Measurements from ENCODE around the gene ABHD14A.
A peak's percentile ranks its signal among the peaks of the same experiment; 100 is the strongest.
"Not testable (repeated sequence)": the region's sequence is repeated elsewhere in the genome, so short reads cannot be mapped to it uniquely, and the experiment has no call there.

The ABHD14A gene

GRCh38 chr3:51974963-51975851 lies at the start of gene ABHD14A:
Gene ABHD14A, plus strand, starts transcription at chr3:51975064. Its CDS starts 72 bp downstream, at chr3:51975136.
- H3K4me3 ChIP-seq (ENCODE audit: control insufficient read depth, low read depth, low read length) = peak within 1 kb of the TSS; percentile 93
- no peak for TF ChIP-seq CTCF (IDR thresholded peaks at IDR 0.05; ENCODE audit: control insufficient read depth, insufficient read depth, low read depth, low read length, missing control alignments)
- DNase-seq (ENCODE audit: low read depth) = no peak

- H3K4me3 ChIP-seq (ENCODE audit: control insufficient read depth, low read depth, low read length) = no peak overlapping the region
- DNase-seq (ENCODE audit: low read depth) = no peak
- no peak for TF ChIP-seq CTCF (IDR thresholded peaks at IDR 0.05; ENCODE audit: control insufficient read depth, insufficient read depth, low read depth, low read length, missing control alignments)
Observed at GRCh38 chr3:51927061-51927977, 47.5 kb upstream of the ABHD14A start.

GRCh38 chr3:51928438-51928837 lies 46.4 kb upstream of the ABHD14A start:
- TF ChIP-seq CTCF (IDR thresholded peaks at IDR 0.05; ENCODE audit: control insufficient read depth, insufficient read depth, low read depth, low read length, missing control alignments) = no peak
- no peak overlapping the region for H3K4me3 ChIP-seq (ENCODE audit: control insufficient read depth, low read depth, low read length)

GRCh38 chr3:51928981-51929380 lies 45.9 kb upstream of the ABHD14A start:
- H3K4me3 ChIP-seq (ENCODE audit: control insufficient read depth, low read depth, low read length); DNase-seq (ENCODE audit: low read depth): not testable (repeated sequence)

More at GRCh38 chr3:51928438-51928837, 46.4 kb upstream of the ABHD14A start:
- DNase-seq (ENCODE audit: low read depth) = no peak

GRCh38 chr3:51929420-51930003 lies 45.4 kb upstream of the ABHD14A start:
- TF ChIP-seq CTCF (IDR thresholded peaks at IDR 0.05; ENCODE audit: control insufficient read depth, insufficient read depth, low read depth, low read length, missing control alignments) = no peak
- DNase-seq (ENCODE audit: low read depth) = no peak
- no peak overlapping the region for H3K4me3 ChIP-seq (ENCODE audit: control insufficient read depth, low read depth, low read length)

GRCh38 chr3:51930439-51930838 lies 44.4 kb upstream of the ABHD14A start:
- H3K4me3 ChIP-seq (ENCODE audit: control insufficient read depth, low read depth, low read length) = no peak overlapping the region
- no peak for DNase-seq (ENCODE audit: low read depth)
- TF ChIP-seq CTCF (IDR thresholded peaks at IDR 0.05; ENCODE audit: control insufficient read depth, insufficient read depth, low read depth, low read length, missing control alignments) = no peak

Data from AG09309 (cell line).